ENCODE measurements around the gene KCTD21. TPM values are rescaled to one million over a fixed set of nuclear protein-coding genes. Genes with fewer than 3 reads are reported as not detected.

KCTD21 gene
- polyA plus RNA-seq, 10 donors = 5.9 to 7.4 (median 6.7) TPM

DNA sequence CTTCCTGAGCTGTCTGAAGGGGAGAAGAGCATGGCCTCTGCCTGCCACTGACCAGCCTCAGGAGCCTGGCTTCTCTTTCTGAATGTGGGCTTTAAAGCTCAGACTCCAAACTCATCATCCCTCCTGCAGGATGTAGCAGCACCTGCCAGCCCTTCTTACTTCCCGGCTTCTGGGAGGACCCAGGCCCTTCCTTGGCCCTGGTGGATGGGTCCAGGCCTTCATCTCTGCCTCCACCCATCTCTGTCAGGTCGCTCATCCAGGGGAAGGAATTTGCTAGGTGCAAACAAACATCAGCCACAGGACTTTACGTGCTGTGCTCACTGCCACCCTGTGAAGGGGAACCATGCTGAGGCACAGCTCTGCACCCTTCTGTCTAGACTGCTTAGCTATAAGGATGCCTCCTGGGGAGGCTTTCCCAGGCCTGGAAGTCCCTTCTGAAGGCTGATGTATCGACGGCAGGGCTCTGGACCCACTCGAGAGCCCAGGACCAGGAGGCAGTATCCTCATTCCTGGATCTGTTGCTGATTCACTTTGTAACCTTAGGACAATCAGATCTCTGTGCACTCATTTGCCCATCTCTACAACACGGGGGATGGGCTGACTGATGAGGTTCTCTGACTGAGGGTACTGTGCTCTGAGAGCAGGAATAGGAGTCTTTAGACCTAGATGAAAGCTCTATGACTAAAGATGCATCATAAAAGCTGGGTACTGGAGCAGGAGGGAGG, 31.2 kb upstream of the KCTD21 start:
- no peak for DNase-seq

DNA sequence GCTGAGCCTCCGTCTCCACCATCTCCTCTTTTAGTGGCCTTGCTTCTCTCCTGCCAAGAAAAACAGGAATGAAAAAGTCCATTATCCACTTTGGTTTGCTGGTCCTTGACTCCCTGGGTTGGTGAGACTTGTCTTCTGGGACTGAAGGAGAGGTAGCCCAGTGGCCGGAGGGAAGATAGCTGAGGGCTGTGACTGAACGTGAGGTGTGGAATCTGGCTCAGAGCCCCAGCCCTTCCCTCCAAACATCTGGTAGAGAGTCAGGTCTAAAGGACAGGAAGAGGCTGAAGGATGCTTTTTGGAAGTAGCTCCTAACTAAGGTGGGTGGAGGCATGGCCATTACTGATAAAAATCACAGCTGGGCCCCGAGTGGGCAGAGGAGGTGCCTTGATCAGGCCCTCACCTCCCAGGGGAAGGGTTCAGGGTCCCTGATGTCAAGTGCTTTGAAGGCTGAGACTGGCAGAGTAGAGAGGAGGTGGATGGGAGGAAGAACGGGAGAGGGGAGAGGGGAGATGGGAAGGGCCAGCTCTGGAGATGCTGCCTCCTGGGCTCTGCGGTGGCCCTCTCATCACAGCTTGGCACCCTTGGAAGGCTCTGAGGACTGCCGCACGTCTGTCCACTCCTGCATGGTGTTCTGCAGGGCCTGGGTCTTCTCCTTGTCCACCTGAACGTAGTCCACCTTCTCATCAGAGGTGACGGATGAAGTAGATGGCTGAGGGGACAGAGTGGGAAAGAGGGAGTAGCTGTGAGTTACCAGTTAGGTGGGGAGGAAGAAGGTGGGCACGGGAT, 30.5 kb upstream of the KCTD21 start:
- no peak for DNase-seq

DNA sequence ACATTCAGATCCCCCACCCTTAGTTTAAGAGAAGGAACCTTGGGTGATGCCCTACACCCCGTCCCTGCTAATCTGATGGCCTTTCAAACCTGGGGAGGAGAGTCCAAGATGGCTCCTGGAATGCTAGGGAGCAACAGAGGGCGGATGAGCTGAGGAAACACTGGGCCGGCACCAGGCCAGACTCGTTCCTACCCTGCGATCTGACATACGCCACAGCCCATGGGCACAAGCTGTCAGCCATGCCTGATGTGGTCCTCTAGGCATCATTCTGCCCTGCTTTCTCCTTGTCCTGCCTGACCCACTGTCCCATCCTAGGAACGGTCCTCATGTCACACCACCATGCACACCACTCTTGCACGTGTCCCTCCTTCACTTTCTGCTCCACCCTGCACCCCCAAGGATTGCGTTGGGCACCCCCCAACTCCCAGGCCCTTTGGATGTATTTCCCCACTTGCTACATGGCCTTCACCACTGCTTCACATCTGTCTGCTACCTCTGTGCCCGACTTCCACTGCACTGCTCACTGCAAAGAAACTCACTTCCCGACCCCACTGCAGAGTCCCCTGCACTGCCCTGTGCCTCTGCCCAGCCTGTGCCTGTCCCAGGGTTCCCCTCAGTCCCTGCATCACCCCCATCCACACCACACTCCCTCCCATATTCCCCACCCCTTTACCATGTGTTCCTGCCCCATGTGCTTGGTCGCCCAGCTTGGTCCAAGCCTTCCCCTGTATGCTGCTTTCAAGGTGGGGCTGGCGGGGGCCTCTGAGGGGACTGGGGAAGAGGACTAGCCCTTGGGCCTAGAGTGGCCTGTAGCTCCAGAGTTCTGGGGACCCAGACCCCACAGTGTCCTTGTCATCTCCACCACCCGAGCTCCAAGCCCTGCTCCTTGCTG, 29.5 kb upstream of the KCTD21 start:
- DNase-seq = no peak

DNA sequence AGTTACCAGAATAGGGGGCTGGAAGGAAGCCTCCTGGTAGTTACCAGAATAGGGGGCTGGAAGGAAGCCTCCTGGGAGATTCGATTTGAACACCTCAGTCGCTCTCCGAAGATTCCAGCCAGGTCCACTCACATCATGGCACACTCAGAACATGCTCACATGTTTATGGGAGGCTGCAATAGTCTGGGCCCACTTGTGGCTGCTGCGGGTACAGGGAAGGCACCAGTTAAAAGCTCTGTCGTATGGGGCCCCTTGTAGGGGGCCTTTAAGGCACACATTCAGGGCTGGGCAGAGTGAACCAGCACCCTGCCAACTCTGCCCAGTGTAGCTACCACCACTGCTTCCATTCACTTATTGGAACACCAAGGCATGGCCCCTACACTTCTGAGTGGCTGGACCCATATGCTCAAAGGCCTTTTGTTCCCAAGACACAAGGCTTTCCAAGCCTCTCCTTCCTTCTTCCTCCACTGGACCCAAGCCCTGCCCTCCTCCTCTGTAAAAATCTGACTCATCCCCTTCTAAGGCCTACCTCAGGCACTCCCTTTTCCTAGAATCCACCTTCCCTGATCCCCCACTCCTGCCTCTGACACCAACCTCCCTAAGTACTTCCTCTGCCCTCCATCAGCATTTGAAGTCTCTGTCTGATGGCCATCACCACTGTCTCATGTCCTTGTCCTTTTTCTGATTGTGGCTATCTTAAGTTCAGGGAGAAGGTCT, 28.3 kb upstream of the KCTD21 start:
- DNase-seq = no peak

DNA sequence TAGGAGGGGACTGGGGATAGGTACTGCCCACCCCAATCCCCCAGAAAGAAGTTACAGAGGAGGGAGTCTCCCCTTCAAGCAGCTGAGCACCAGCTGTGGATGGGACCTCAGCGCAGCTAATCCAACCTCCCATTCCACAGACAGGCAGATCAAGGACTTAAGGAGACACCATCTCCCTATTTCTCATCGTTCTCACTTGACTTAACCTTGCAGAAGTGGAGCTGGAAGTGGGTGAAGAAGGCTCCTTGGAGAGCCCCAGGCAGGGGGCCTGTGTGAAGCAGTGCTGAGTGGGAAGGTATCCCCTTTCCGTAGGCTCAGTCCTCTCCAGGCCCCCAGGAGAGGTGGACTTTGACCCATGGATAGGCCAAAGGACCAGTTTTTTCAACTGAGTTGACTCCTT, 27.6 kb upstream of the KCTD21 start:
- no peak for DNase-seq

DNA sequence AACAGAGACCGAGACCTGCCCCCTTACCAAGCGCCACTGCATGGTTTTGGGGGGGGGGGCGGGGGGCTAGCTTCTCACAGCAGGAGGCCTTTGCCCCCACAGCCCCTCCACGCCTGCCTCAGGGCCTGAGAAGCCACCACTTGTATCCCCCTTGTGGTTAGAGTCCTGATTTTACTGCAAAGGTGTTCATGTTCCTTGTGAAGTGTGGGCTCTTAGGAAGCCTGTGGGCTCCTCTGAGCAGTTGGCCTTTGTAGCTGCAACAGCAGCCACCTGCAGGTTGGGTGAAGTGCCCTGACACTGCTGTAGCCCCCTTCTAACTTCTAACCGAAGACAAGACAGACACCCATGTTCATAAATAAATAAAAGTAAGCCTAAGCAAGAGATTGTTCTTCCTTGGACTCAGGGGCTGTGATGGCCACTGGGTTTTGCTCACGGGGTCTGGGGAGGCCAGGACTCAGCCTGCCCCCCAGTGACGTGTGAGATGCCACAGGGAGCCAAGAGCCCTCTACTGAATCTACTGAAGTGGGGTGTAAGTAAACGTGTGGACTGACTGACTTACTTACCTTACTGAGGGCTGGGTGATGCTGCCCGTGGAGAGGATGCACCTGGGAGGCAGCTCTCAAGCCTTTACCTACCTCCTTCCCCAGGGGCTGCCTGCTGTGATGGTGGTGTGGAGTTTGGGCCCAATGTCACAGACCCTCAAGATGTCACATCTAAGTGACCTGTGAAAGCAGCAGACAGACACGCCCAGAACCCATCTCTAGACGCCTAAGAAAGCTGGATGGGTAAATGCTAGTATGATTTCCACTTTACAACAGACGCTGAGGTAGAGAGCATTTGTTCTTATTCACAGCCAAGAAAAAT, 26.1 kb upstream of the KCTD21 start:
- DNase-seq = no peak

DNA sequence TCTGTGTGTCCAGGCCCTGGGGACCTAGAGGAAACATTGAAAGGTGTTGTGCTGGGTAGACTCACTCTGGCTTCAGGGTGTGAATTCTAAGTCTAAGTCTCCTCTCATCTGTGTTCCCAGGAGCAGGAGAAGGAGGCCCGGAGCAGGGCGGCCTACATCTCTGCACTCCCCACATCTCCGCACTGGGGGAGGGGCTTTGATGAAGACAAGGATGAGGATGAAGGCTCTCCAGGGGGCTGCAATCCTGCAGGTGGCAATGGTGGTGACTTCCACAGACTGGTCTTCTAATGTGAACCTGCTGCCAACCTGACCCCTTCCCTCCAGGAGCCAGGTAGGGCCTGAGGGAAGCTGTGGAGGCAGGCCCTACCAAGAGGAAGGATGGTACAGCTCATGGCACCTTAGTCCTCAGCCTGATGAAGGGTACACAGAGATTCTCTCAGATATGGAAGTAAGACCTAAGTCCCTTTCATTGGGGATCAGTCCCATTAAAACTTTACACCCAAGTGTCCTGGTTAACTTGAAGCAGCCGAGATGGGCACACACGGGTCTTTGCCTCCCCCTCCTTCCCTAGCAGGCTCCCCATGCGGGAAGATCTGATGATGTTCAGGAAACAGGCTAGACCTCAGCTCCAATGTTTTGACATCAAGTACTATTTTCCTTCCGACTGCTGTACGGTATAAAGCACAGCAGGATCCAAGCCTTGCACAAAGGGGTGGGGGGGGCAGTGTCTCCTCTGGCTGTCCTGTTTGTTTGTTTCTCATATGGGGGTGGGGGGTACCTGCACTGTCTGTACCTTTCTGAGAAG, 25.3 kb upstream of the KCTD21 start:
- no peak for DNase-seq

DNA sequence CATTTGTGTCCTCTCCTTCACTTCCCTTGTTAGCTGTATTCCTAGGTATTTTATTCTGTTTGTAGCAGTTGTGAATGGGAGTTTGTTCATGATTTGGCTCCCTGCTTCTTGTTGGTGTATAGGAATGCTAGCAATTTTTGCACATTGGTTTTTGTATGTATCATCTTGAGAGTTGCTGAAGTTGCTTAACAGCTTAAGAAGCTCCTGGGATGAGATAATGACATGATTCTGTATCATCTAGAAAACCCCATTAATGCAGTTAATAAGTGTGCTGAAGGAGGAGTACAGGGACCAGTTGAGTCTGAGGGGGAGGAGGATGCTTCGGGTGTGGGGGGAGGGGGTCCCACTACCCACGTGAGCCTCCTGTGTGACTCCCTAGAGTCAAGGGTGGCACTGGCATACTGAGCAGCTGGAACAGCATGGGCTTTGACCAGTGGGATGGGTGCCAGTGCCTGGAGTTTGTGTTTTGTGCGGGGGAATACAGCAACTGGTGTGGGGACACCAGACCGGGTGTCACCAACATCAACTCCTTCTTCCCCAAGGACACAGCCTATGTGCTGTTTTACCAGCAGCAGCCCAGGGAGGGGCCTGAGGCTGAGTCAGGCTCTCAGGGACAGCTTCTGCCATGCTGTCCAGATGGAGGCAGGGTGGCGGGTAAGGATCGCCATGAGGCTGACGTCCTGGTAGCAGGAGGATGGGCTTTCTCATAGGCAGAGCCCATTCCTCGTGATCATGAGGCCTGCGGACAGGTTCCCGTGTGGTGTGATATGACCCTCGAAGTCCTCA, 24.4 kb upstream of the KCTD21 start:
- no peak for DNase-seq

DNA sequence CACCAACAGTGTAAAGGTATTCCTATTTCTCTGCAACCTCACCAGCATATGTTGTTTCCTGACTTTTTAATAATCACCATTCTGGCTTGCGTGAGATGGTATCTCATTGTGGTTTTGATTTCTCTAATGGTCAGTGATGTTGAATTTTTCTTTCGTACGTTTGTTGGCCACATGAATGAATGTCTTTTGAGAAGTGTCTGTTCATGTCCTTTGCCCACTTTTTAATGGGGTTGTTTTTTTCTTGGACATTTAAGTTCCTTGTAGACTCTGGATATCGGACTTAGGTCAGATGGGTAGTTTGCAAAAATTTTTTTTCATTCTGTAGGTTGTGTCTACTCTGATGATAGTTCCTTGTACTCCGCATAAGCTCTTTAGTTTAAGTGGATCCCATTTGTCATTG, 23.1 kb upstream of the KCTD21 start:
- no peak for DNase-seq

DNA sequence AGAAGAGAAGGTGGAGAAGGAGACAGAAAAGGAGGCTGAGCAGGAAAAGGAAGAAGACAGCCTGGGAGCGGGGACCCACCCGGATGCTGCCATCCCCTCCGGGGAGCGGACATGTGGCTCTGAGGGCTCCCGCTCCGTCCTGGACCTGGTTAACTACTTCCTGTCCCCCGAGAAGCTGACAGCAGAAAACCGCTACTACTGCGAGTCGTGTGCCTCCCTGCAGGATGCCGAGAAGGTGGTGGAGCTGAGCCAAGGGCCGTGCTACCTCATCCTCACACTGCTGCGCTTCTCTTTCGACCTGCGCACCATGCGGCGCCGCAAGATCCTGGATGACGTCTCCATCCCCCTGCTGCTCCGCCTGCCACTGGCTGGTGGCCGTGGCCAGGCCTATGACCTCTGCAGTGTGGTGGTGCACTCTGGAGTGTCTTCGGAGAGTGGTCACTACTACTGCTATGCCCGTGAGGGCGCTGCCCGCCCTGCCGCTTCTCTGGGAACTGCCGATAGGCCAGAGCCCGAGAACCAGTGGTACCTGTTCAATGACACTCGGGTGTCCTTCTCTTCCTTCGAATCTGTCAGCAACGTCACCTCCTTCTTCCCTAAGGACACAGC, 21.7 kb upstream of the KCTD21 start:
- DNase-seq = no peak

DNA sequence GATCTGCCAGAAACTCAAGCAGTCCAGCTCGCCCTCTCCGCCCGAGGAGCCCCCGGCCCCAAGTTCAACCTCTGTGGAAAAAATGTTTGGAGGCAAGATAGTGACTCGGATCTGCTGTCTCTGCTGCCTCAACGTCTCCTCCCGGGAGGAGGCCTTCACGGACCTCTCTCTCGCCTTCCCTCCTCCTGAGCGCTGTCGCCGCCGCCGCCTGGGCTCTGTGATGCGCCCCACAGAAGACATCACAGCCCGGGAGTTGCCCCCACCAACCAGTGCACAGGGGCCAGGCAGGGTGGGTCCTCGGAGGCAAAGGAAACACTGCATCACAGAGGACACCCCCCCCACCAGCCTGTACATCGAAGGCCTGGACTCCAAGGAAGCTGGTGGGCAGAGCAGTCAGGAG, 21.1 kb upstream of the KCTD21 start:
- no peak for DNase-seq

DNA sequence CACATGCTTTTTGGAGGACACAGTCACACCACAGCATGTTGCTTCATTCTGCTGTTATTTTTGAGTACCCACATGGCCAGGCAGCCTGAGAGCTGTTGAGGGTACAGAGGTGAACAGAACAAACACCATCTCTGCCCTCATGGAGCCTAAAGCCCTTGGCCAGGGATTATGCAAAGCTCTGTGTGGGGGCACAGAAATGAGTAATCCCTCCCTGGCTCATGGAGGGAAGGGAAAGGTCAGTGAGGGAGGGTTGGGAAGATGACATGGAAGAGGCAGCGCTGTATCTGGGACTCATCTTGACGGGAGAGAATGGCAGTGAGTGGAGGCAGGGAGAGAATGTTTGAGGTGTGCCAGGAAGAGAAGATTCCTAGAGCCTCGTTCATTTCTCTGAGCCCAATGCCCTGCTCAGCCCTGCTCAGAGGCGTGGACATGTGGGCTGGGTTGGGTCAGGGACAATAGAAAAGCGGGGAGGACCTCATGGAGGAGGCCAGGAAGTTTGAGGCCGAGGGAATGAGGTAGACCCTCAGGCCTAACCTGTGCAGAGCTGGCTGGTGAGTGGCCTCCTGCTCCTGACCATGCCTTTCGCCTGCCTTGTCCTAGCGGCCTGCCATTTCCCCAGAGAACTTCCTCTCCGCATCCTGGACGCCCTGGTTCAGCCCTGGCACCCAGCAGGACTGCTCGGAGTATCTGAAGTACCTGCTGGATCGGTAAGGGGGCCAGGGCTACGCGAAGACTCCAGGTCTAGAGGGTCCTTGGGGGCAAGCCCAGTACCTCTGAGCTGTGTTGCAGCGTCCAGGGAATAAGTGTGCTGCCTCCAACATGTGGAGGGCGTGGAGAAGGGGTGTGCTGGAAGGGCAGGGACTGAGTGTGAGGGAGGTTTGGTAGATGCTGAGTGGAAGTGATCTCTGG, 20.1 kb upstream of the KCTD21 start:
- no peak for DNase-seq

DNA sequence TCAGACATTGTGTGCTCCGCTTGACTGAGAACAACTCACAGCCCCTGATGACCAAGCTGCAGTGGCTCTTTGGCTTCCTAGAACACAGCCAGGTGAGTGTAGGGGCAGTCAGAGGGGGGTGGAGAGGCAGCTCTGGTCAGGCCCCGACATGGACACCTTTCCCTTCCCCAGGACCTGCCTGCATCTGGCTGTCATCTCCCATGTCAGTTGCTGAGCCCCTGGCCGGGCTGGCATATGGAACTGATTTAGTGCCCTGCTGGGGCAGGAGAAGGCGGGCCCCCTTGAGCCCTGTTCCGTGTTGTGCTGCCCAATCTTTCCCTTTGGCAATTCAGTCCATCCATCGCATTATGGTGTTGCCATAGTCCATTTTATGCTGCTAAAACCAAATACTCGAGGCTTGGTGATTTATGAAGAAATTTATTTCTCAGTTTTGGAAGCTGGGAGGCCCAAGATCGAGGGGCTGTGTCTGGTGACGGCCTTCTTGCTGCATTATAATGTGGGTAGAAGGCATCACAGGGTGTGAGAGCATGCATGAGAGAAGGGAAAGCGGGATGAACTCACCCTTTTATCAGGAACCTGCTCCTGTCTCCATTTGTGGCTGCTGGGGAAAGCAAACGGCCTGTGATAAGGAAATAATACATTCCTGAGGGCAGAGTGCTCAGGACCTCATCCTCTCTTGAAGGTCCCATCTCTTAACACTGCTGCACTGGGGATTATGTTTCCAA, 19.3 kb upstream of the KCTD21 start:
- DNase-seq = no peak

DNA sequence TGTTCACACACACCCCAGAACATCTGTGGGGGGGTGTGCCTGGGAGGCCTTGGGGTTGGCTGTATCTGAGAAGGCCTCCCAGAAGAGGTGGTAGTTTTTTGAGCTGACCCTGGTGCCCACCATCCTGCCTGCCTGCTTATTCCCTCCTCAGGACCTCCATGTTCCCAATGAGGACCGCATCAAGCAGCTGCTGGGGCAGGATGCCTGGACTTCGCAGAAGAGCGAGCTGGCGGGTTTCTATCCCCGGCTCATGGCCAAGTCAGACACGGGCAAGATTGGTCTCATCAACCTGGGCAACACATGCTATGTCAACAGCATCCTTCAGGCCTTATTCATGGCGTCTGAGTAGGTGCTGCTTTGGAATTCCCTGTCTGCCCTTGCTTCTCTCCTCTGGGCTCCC, 17.3 kb upstream of the KCTD21 start:
- DNase-seq = no peak

DNA sequence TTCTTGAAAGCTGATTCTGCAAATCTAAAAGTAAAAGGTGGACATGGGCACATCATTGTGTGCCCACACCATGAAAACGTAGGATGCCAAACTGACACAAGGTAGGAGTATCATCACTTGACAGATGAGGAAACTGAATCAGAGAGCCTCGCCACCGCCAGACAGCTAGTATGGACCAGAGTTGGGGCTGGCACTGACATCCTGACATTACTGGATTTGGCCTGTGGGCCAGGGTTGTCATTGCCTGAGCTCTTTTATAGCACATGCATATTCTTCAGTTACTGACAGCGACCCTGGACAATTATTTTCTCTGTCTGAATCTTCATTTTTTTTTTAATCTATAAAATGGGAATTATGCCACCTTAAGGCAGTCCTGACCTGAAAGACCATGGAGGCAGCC, 16.8 kb upstream of the KCTD21 start:
- no peak for DNase-seq

DNA sequence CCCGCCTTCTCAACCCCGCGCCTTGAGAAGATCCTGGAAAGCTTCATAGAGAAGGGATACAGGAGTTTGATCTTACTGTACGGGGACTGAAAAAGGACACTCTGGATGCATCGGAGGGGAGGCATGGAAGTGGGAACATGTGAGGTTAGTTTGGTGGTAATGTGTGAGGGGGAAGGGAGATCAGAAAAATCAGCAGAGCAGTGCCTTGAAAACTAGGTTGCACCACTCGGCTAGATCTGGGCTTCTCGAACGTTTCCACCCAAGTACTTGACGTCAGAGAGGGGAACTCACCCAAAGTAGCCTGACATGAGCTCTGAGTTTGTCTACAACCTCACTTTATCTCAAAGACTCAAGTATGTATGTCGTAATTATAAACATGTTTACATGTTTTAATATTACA, 14.8 kb upstream of the KCTD21 start:
- DNase-seq = no peak

DNA sequence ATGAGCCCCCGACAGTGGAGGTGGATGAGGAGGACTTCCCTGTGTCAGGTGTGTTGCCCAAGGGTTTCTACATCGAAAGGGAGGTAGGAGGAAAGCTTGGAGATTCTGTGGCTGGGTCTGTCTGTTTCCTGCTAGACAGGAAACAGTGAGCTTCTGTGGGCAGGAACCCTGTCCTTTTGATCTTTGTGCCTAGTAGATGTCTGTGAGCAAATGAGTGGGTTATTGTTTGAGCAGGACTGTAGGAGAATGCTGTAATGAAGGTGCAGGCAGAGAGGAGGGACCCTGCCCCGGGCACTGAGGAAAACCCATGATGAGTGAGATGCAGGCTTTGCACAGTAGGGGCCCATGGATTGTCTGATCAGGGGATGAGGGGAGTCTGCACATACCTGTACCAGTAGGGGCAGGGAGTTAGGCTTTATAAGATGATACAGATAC, 14.3 kb upstream of the KCTD21 start:
- no peak for DNase-seq
